GM23338 (cell line): ENCODE results near the gene GPC6. TPM values are rescaled to one million over a fixed set of nuclear protein-coding genes. Genes with fewer than 3 reads are reported as not detected.

Source experiments
- ATAC-seq: fragments of 200-7000 bp; cut with Tn5 transposase; 3 replicates; pipeline ENCODE4 v1.9.1; 2020
- DNase-seq: peaks from one replicate; pipeline ENCODE4 v3.0.0-alpha.2; 2015; ENCODE audit warnings: low spot score
- H2AFZ ChIP-seq: fragments of 200-600 bp; sonication (generic); 2 replicates; pipeline ENCODE4 v1.8.0; 2016; ENCODE audit warnings: antibody characterized with exemption, mild to moderate bottlenecking, moderate library complexity
- H3F3A ChIP-seq: fragments of 200-600 bp; sonication (generic); replicated peaks from 2 replicates; pipeline ENCODE4 v1.8.0; 2017; ENCODE audit warnings: antibody characterized with exemption, mixed run types, low read depth
- H3K27ac ChIP-seq: fragments of 200-600 bp; sonication (generic); 2 replicates; pipeline ENCODE4 v1.6.1; 2016; ENCODE audit warnings: low read depth
- H3K27me3 ChIP-seq: fragments of 200-600 bp; sonication (generic); 2 replicates; pipeline ENCODE4 v1.8.0; 2016; ENCODE audit warnings: mild to moderate bottlenecking, mixed run types, moderate library complexity; ENCODE audit not compliant: insufficient read depth
- H3K36me3 ChIP-seq: fragments of 200-600 bp; sonication (generic); 2 replicates; pipeline ENCODE4 v1.8.0; 2016; ENCODE audit warnings: mild to moderate bottlenecking; ENCODE audit not compliant: insufficient read depth
- H3K4me1 ChIP-seq: fragments of 200-600 bp; sonication (generic); 2 replicates; pipeline ENCODE4 v1.8.0; 2016; ENCODE audit warnings: mild to moderate bottlenecking, moderate library complexity; ENCODE audit not compliant: insufficient read depth
- H3K4me2 ChIP-seq: fragments of 200-600 bp; sonication (generic); 2 replicates; pipeline ENCODE4 v1.7.1; 2017; ENCODE audit warnings: mixed run types
- H3K4me3 ChIP-seq: fragments of 200-600 bp; sonication (generic); 2 replicates; pipeline ENCODE4 v1.6.1; 2016; ENCODE audit warnings: mixed run types
- H3K79me2 ChIP-seq: fragments of 200-600 bp; sonication (generic); replicated peaks from 2 replicates; pipeline ENCODE4 v1.8.0; 2017; ENCODE audit warnings: mild to moderate bottlenecking; ENCODE audit not compliant: insufficient read depth
- H3K9me2 ChIP-seq: fragments of 200-600 bp; sonication (generic); 2 replicates; pipeline ENCODE4 v1.8.0; 2017; ENCODE audit not compliant: insufficient read depth
- H4K20me1 ChIP-seq: fragments of 200-600 bp; sonication (generic); replicated peaks from 2 replicates; pipeline ENCODE4 v1.8.0; 2017; ENCODE audit warnings: mild to moderate bottlenecking; ENCODE audit not compliant: insufficient read depth
- H3K27ac Mint-ChIP-seq: 2 replicates; pipeline ENCODE4 v1.8.0; 2020; ENCODE audit warnings: inconsistent platforms, mild to moderate bottlenecking, moderate library complexity, mixed read lengths
- H3K27me3 Mint-ChIP-seq: 3 replicates; pipeline ENCODE4 v1.8.0; 2022; ENCODE audit warnings: low read depth, mild to moderate bottlenecking, moderate library complexity, mixed read lengths, inconsistent platforms; ENCODE audit not compliant: insufficient read depth, poor library complexity
- H3K36me3 Mint-ChIP-seq: 3 replicates; pipeline ENCODE4 v1.8.0; 2021; ENCODE audit warnings: low read depth, mild to moderate bottlenecking, inconsistent platforms, moderate library complexity, mixed read lengths
- H3K4me1 Mint-ChIP-seq: 3 replicates; pipeline ENCODE4 v1.8.0; 2020; ENCODE audit warnings: mild to moderate bottlenecking, inconsistent platforms, mixed read lengths
- H3K4me3 Mint-ChIP-seq: 3 replicates; pipeline ENCODE4 v1.8.0; 2021; ENCODE audit warnings: moderate library complexity, mild to moderate bottlenecking, inconsistent platforms, mixed read lengths
- H3K9me3 Mint-ChIP-seq: 3 replicates; pipeline ENCODE4 v1.8.0; 2020; ENCODE audit warnings: moderate library complexity, mild to moderate bottlenecking, inconsistent platforms, mixed read lengths
- CTCF ChIP-seq, 2 experiments: fragments of 200-600 bp in 1 of 2; sonication (generic) in 1 of 2; conservative IDR thresholded peaks; 2 replicates each; pipeline versions ENCODE4 v1.5.1 to v1.6.1; 2016 to 2017; ENCODE audit warnings: antibody characterized with exemption in 2 of 2, low read depth in 2 of 2, mild to moderate bottlenecking in 2 of 2, moderate library complexity in 1 of 2
- ETS1 ChIP-seq: IDR thresholded peaks from 2 replicates; pipeline ENCODE4 v1.6.1; 2016; ENCODE audit warnings: antibody characterized with exemption
- EZH2phosphoT487 ChIP-seq: fragments of 200-600 bp; sonication (generic); IDR thresholded peaks from one replicate; pipeline ENCODE4 v1.8.1; 2018; ENCODE audit warnings: antibody characterized with exemption; ENCODE audit not compliant: unreplicated experiment
- JUNB ChIP-seq: IDR thresholded peaks from one replicate; pipeline ENCODE4 v1.6.1; 2016; ENCODE audit warnings: antibody characterized with exemption; ENCODE audit not compliant: unreplicated experiment
- REST ChIP-seq: IDR thresholded peaks from one replicate; pipeline ENCODE4 v1.6.1; 2018; ENCODE audit warnings: antibody characterized with exemption; ENCODE audit not compliant: unreplicated experiment
- STAT1 ChIP-seq: IDR thresholded peaks from one replicate; pipeline ENCODE4 v1.6.1; 2016; ENCODE audit warnings: antibody characterized with exemption; ENCODE audit not compliant: unreplicated experiment
- ZNF114 ChIP-seq: fragments of 250-450 bp; sonication (Bioruptor Pico); IDR thresholded peaks from 2 replicates; pipeline ENCODE4 v1.5.0; 2020; ENCODE audit warnings: mild to moderate bottlenecking, moderate library complexity
- ZNF331 ChIP-seq: fragments of 250-450 bp; sonication (Bioruptor Pico); IDR thresholded peaks from 2 replicates; pipeline ENCODE4 v1.5.0; 2020; ENCODE audit warnings: low read depth, mild to moderate bottlenecking, moderate library complexity
- polyA plus RNA-seq: library from polyadenylated mRNA; unstranded; fragments of >200 nt; fragmentation: Nextera tagmentation; extraction: Ambion mirVana; gene quantifications from 2 replicates; pipeline ENCODE4 v1.2.1, GENCODE V29; 2016
- total RNA-seq: library from RNA; depleted of rRNA; stranded (reverse); fragments of >200 nt; shearing (Covaris generic); gene quantifications from 2 replicates; pipeline ENCODE4 v1.2.3, GENCODE V29; 2014

Gene GPC6
- total and polyA plus RNA-seq, 2 experiments from 2014 or later, result 6.4 to 28.6 TPM

GRCh38 chr13:94169454-94170144 lies 943.0 kb downstream of the GPC6 start:
- Histone ChIP-seq H3K79me2 (no peaks in the 10 kb centered on the region), H3F3A (no peaks in the 10 kb centered on the region), H3K4me3 (no peak overlapping the region), H3K27ac (0 out of 2 replicates have a peak overlapping the region, but pooled peaks have one; percentile 12), H4K20me1 (no peaks in the 10 kb centered on the region), H2AFZ (0 out of 2 replicates have a peak overlapping the region, but pooled peaks have one; percentile 21), H3K36me3 (no peaks in the 10 kb centered on the region), H3K27me3 (no peaks in the 10 kb centered on the region), H3K4me1 (peaks cover 20% of the 10 kb centered on the region; the same call in 1 of the 2 replicates), H3K4me2 (no peak overlapping the region), H3K9me2 (no peaks in the 10 kb centered on the region)
- H3K36me3 Mint-ChIP-seq, result no peaks in the 10 kb centered on the region
- DNase-seq, result no peak
- no peaks in the 10 kb centered on the region for H3K27me3 Mint-ChIP-seq
- no peak; the same call in 2 of the 3 replicates for ATAC-seq
- no peak overlapping the region for H3K4me3 Mint-ChIP-seq
- no peak overlapping the region for H3K27ac Mint-ChIP-seq
- H3K4me1 Mint-ChIP-seq, result peaks cover 32% of the 10 kb centered on the region
- no peaks in the 10 kb centered on the region for H3K9me3 Mint-ChIP-seq
- TF ChIP-seq JUNB, result no peak
- no peak for TF ChIP-seq ETS1
- TF ChIP-seq REST, result no peak
- no peak for TF ChIP-seq ZNF331 (CRISPR knock-in tag)
- TF ChIP-seq STAT1, result no peak
- no peak for TF ChIP-seq CTCF (conservative IDR thresholded peaks at IDR 0.05; ENCODE audit: low read depth in 2 of 2)

GRCh38 chr13:94170145-94170571 lies 943.6 kb downstream of the GPC6 start:
- H2AFZ ChIP-seq, result 0 out of 2 replicates have a peak overlapping the region, but pooled peaks have one; percentile 21
- H3K9me3 Mint-ChIP-seq, result no peaks in the 10 kb centered on the region
- H3K4me3 ChIP-seq, result no peak overlapping the region
- TF ChIP-seq EZH2phosphoT487 (no peak), ZNF114 (CRISPR knock-in tag) (no peak)
- 0 out of 2 replicates have a peak overlapping the region, but pooled peaks have one; percentile 12 for H3K27ac ChIP-seq
- no peak overlapping the region for H3K27ac Mint-ChIP-seq
- H3K4me1 ChIP-seq, result peaks cover 20% of the 10 kb centered on the region; the same call in 1 of the 2 replicates
- H3K27me3 ChIP-seq, result no peaks in the 10 kb centered on the region
- no peaks in the 10 kb centered on the region for H3K79me2 ChIP-seq
- no peak overlapping the region for H3K4me3 Mint-ChIP-seq
- ATAC-seq (peak; percentile 91), DNase-seq (peak; percentile 39)
- peaks cover 32% of the 10 kb centered on the region for H3K4me1 Mint-ChIP-seq
- H3K36me3 Mint-ChIP-seq, result no peaks in the 10 kb centered on the region
- H3F3A ChIP-seq, result no peaks in the 10 kb centered on the region
- no peak overlapping the region for H3K4me2 ChIP-seq
- H3K9me2 ChIP-seq, result no peaks in the 10 kb centered on the region
- no peaks in the 10 kb centered on the region for H3K36me3 ChIP-seq
- no peaks in the 10 kb centered on the region for H3K27me3 Mint-ChIP-seq
- H4K20me1 ChIP-seq, result no peaks in the 10 kb centered on the region
